Smooth muscle cell (in vitro differentiated cells): Measurements from ENCODE around the gene HES5. TPM values are rescaled to one million over a fixed set of nuclear protein-coding genes. Genes with fewer than 3 reads are reported as not detected.

Source experiments
- DNase-seq: peaks from one replicate; lab custom pipeline; 2025; ENCODE audit not compliant: unreplicated experiment; lab: John Stamatoyannopoulos, UW
- H2AFZ ChIP-seq: fragments of 200-600 bp; sonication (generic); 2 replicates; pipeline ENCODE4 v1.6.0; 2016; ENCODE audit warnings: antibody characterized with exemption, low read depth, mild to moderate bottlenecking
- H3F3A ChIP-seq: fragments of 200-600 bp; sonication (generic); 2 replicates; pipeline ENCODE4 v1.6.0; 2017; ENCODE audit warnings: antibody characterized with exemption, low read depth
- H3K27ac ChIP-seq: fragments of 200-600 bp; sonication (generic); 2 replicates; pipeline ENCODE4 v1.5.1; 2016; ENCODE audit warnings: low read depth, mild to moderate bottlenecking
- H3K27me3 ChIP-seq: fragments of 200-600 bp; sonication (generic); 2 replicates; pipeline ENCODE4 v1.6.1; 2016; ENCODE audit warnings: low read depth, mild to moderate bottlenecking
- H3K36me3 ChIP-seq: fragments of 200-600 bp; sonication (generic); 2 replicates; pipeline ENCODE4 v1.5.1; 2016; ENCODE audit warnings: low read depth
- H3K4me1 ChIP-seq: fragments of 200-600 bp; sonication (generic); 2 replicates; pipeline ENCODE4 v1.5.1; 2016; ENCODE audit warnings: low read depth
- H3K4me2 ChIP-seq: fragments of 200-600 bp; sonication (generic); 2 replicates; pipeline ENCODE4 v1.6.0; 2016; ENCODE audit warnings: mild to moderate bottlenecking
- H3K4me3 ChIP-seq: fragments of 200-600 bp; sonication (generic); 2 replicates; pipeline ENCODE4 v1.5.1; 2016; ENCODE audit warnings: mild to moderate bottlenecking
- H3K79me2 ChIP-seq: fragments of 200-600 bp; sonication (generic); 2 replicates; pipeline ENCODE4 v1.6.0; 2016; ENCODE audit warnings: low read depth, mild to moderate bottlenecking
- H3K9ac ChIP-seq: fragments of 200-600 bp; sonication (generic); 2 replicates; pipeline ENCODE4 v1.6.0; 2016; ENCODE audit warnings: low read depth
- H3K9me3 ChIP-seq: fragments of 200-600 bp; sonication (generic); replicated peaks from 2 replicates; pipeline ENCODE4 v1.5.1; 2016; ENCODE audit warnings: low read depth
- H4K20me1 ChIP-seq: fragments of 200-600 bp; sonication (generic); 2 replicates; pipeline ENCODE4 v1.6.0; 2016; ENCODE audit warnings: low read depth
- CTCF ChIP-seq: fragments of 200-600 bp; sonication (generic); IDR thresholded peaks from 2 replicates; pipeline ENCODE4 v1.5.1; 2017; ENCODE audit warnings: borderline replicate concordance, mild to moderate bottlenecking, antibody characterized with exemption; ENCODE audit not compliant: insufficient read depth, poor library complexity, severe bottlenecking
- WGBS: methylation state at CpG from one replicate; pipeline ENCODE4 v1.1.7; 2016; ENCODE audit warnings: low lambda C conversion rate; 5-methylcytosine and 5-hydroxymethylcytosine counted together
- polyA plus RNA-seq: library from polyadenylated mRNA; unstranded; fragments of >200 nt; fragmentation: Nextera tagmentation; extraction: Ambion mirVana; gene quantifications from 2 replicates; pipeline ENCODE4 v1.2.1, GENCODE V29; 2016
- total RNA-seq: library from RNA; depleted of rRNA; stranded (reverse); fragments of >200 nt; gene quantifications from 2 replicates; pipeline ENCODE4 v1.2.3, GENCODE V29; 2014

HES5 gene
- total and polyA plus RNA-seq, 2 experiments from 2014 or later: 1.6 to 1.7 TPM

GRCh38 chr1:2486558-2486957 lies 43.5 kb downstream of the HES5 start:
- Histone ChIP-seq H3K9ac (no peak overlapping the region), H3K4me3 (no peak overlapping the region), H2AFZ (no peak overlapping the region), H3K9me3 (no peaks in the 10 kb centered on the region), H3K4me1 (no peaks in the 10 kb centered on the region), H3K79me2 (no peaks in the 10 kb centered on the region), H3F3A (no peaks in the 10 kb centered on the region), H3K27me3 (no peaks in the 10 kb centered on the region), H3K4me2 (no peak overlapping the region), H3K36me3 (no peaks in the 10 kb centered on the region), H3K27ac (no peak overlapping the region), H4K20me1 (no peaks in the 10 kb centered on the region)
- 89% methylated on average over 9 of the region's 9 CpGs for WGBS
- TF ChIP-seq CTCF: no peak
- DNase-seq: no peak

- H3K4me1 ChIP-seq: no peaks in the 10 kb centered on the region
- H3K9me3 ChIP-seq: no peaks in the 10 kb centered on the region
- no peak overlapping the region for H3K4me3 ChIP-seq
- no peaks in the 10 kb centered on the region for H4K20me1 ChIP-seq
- WGBS: 87% methylated on average over 4 of the region's 4 CpGs
- H3K4me2 ChIP-seq: no peak overlapping the region
- no peaks in the 10 kb centered on the region for H3F3A ChIP-seq
- no peaks in the 10 kb centered on the region for H3K79me2 ChIP-seq
- no peak overlapping the region for H2AFZ ChIP-seq
- H3K9ac ChIP-seq: no peak overlapping the region
- no peaks in the 10 kb centered on the region for H3K36me3 ChIP-seq
- no peaks in the 10 kb centered on the region for H3K27me3 ChIP-seq
- DNase-seq: no peak
- no peak for TF ChIP-seq CTCF
- no peak overlapping the region for H3K27ac ChIP-seq
Observed at GRCh38 chr1:2486041-2486440, 44.0 kb downstream of the HES5 start.

GRCh38 chr1:2483970-2484369 lies 46.1 kb downstream of the HES5 start:
- Histone ChIP-seq H3F3A (no peaks in the 10 kb centered on the region), H3K27me3 (no peaks in the 10 kb centered on the region), H3K4me1 (no peaks in the 10 kb centered on the region), H4K20me1 (no peaks in the 10 kb centered on the region), H3K79me2 (no peaks in the 10 kb centered on the region), H3K4me3 (no peak overlapping the region), H3K9me3 (no peaks in the 10 kb centered on the region), H2AFZ (no peak overlapping the region), H3K27ac (no peak overlapping the region), H3K4me2 (no peak overlapping the region), H3K36me3 (no peaks in the 10 kb centered on the region), H3K9ac (no peak overlapping the region)
- DNase-seq: no peak
- WGBS: 91% methylated on average over 10 of the region's 16 CpGs
- TF ChIP-seq CTCF: no peak

- Histone ChIP-seq H3K27ac (no peak overlapping the region), H3K9me3 (no peaks in the 10 kb centered on the region), H4K20me1 (no peaks in the 10 kb centered on the region), H2AFZ (no peak overlapping the region), H3K9ac (no peak overlapping the region), H3K79me2 (no peaks in the 10 kb centered on the region), H3K4me3 (no peak overlapping the region), H3K4me1 (no peaks in the 10 kb centered on the region), H3K4me2 (no peak overlapping the region), H3K36me3 (no peaks in the 10 kb centered on the region), H3K27me3 (no peaks in the 10 kb centered on the region), H3F3A (no peaks in the 10 kb centered on the region)
- 87% methylated on average over 13 of the region's 13 CpGs for WGBS
- DNase-seq: no peak
- no peak for TF ChIP-seq CTCF
Observed at GRCh38 chr1:2483026-2483425, 47.0 kb downstream of the HES5 start.
